ENCODE measurements around the gene CREBBP.

GRCh38 chr16:3908951-3909437, 28.5 kb upstream of the CREBBP start:
- TF ChIP-seq POLR2AphosphoS5 (IDR thresholded peaks at IDR 0.05; ENCODE audit: low read depth, low read length), result no peak
- no peak for TF ChIP-seq FOXP2 (optimal IDR thresholded peaks at IDR 0.05; ENCODE audit: borderline replicate concordance, extremely low read depth, extremely low read length, insufficient read depth)
